ENCODE data around the gene SLF2.
"Not testable (repeated sequence)": the region's sequence is repeated elsewhere in the genome, so short reads cannot be mapped to it uniquely, and the experiment has no call there.

SLF2 gene

DNA sequence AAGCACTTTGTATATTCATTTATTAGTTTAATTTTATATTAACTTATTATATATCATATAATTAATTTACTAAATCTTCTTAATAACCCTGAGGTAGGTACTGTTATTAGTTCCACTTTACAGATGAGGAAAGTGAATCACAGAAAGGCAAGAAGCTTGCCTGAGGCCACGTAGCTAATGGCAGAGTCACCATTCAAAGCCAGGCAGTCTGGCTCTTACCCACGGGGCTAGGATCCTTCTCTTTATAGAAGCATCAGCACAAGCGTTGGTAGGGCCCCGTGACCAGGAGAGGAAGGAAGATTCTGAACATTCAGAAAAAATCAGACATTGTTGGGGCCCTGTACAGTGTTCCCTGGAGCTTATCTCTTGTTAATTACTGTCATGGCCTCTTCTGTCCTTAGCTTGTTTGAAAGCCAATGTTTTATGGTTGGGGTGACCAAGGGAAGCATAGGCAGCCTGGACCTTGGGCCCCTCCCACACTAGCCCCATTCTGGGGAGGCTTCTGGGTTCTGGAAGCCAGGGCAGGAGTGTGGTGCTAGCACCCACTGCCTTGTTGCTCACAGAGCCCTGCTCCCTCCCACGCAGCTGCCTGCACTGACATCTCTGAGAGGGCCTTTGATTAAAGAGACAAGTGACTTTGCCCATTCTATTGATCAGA lies 31.1 kb upstream of the SLF2 start:
- DNase-seq, result no peak

DNA sequence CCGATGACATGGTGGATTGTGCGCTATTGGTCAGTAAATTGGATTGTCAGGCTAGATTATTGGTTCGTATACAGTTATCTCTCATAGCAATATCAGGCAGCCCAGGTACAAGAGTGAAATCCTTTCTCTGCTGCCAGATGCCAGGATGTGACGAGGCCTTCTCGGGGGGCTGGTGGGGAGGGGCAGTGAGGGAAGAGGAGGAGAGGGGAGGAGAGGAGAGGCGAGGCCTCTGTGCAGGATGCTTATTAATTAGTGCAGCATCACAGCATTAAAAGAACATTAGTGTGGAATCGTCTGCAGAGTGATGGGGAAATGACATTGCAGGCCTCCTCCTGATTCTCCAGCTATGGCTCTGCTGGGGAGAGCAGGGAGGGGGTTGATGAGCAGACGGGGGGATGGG lies 30.5 kb upstream of the SLF2 start:
- no peak for DNase-seq

GRCh38 chr10:100882671-100883311 lies 30.0 kb upstream of the SLF2 start:
- DNase-seq, result no peak

DNA sequence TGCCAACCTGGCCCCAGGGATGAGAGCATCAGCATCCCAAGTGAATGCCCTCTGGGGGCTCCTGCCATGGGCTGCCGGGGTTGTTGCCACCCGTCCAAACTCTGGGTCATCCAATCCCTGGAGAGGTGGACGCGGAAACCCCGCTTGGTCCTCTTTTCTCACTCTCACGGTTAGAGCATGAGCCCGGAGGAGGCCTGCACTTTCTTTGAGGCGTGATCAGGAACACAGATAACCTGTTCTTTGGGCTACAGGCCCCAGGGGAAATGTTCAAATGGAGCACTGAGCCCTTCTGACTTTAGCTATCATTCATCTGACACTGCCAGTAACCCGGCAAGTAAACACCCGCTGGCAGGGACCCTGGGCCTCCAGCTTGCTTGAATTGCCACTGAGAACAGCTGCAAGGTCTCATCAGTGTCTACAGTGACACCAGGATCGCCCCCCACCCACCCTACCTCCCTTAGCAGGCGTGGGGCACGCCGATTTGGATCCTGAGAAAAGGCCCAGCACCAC lies 29.4 kb upstream of the SLF2 start:
- DNase-seq, result no peak

GRCh38 chr10:100885611-100886010 lies 27.2 kb upstream of the SLF2 start:
- not testable (repeated sequence) for DNase-seq

DNA sequence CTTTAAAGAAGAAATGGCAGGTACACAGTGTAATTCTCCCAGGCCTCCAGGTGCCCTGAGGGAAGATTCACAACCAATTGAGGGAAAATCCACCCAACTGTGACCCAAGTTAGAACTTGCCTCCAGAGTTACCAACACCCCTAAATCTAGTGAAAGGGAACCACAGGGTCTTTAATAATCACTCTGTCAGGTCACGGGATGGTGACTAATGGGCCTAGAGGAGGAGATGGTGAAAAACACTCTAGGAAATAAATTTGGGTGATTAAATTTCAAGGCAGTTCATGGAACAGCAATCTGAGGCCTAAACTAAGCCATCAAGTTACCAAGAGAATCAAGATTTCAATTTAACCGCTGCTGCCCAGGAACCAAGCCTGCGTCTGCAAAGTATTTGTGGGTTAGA lies 26.7 kb upstream of the SLF2 start:
- no peak for DNase-seq

DNA sequence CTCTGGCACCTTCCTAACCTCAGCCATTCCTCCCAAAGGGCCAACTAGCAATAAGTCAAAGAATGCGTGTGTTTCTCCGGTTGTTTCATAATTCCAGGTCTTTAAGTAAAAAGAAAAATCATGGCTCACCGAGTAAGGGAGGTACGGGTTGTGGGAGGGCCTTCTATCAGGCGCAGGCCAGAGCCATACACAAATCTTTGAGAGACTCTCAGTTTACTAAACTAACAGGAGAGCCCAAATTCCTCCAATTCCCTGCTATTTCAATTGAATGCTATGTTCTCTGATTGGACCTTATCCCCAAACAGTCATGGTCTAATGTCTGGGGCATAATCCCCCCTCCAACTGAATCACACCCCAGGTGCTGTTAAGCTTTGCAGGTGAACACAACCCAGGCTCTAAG lies 26.2 kb upstream of the SLF2 start:
- no peak for DNase-seq

DNA sequence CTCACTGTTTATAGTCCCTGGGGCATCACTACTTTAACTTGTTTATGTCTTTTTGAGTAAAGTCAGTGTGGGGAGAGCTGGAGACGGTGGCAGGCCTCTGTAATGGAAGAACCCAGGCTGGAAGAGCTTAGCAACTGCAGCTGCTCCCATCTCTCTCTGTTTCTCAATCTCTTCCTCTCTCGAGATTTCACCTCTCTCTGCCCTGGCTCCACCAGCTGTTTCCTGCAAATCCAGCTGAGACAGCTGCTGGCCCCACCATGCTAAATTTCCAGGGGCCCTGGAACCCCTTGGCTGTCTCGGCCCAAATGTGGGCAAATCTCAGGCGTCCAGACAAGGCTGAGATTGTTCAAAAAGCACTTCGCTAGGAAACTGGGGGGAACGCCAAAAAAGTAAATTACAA lies 25.8 kb upstream of the SLF2 start:
- no peak for DNase-seq

DNA sequence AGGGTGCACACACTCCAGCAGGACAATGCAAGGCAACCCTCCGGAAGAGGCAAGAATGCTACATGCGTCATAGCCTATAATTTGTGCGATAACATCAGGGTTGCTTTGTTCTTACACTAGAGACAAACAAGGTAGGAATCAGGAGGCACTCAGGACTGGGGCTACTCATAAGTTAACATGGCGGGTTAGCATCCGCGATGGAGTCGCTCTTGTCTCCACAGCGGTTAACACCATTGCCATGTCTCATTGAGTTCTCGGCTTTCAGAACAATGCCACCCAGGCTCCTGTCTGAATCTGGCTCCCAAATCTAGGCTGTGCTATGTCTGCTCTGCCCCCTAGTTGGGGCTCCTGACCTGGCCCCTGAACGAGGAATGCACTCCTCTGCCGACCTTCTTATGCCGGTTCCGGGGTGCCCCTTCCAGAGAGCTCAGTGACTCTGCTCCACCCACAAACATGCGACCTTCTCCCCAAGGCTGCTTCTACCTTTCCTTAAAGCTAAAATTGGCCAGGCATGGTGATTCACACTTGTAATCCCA lies 24.9 kb upstream of the SLF2 start:
- no peak for DNase-seq

DNA sequence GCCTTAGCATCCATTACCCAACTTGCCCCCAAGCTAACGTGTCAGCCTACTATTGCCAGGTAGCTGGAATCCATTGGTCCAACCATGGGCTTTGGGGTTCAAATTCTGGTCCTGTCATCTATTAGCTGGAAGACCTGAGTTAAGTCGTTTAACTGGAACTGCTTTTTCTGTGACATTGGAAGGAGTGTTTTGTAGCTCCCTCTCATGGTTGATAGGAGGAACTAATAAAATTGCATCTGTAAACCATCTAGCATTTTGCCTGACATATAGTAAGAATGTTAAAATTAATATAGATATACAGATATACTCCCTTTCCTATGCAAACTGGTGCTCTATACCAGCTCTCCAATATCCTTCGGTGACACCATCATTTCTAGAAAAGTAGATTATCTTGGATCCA lies 23.8 kb upstream of the SLF2 start:
- DNase-seq, result no peak

GRCh38 chr10:100889546-100889945 lies 23.2 kb upstream of the SLF2 start:
- no peak for DNase-seq

- DNase-seq, result no peak
Observed at GRCh38 chr10:100890141-100890672, 22.6 kb upstream of the SLF2 start.

- DNase-seq, result no peak
Observed at GRCh38 chr10:100890673-100891317, 22.0 kb upstream of the SLF2 start.

DNA sequence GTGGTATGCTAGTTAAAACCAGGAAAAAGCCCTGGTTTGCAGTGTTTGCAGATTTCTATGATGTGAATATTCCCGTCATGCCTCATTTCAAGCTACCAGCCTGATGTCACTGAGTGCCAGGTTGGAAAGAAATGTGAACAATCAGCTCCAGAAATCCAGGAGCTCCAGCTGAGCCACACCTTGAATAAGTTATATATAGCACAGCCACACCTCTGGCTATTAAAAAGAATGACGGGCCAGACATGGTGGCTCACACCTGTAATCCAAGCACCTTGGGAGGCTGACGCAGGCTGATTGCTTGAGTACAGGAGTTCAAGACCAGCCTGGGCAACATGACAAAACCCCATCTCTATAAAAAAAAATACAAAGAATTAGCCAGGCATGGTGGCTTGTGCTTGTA lies 18.7 kb upstream of the SLF2 start:
- DNase-seq, result no peak

GRCh38 chr10:100894589-100895294 lies 18.0 kb upstream of the SLF2 start:
- no peak for DNase-seq

GRCh38 chr10:100895346-100895745 lies 17.4 kb upstream of the SLF2 start:
- DNase-seq, result no peak

GRCh38 chr10:100895896-100896295 lies 16.9 kb upstream of the SLF2 start:
- no peak for DNase-seq

GRCh38 chr10:100896876-100897461 lies 15.8 kb upstream of the SLF2 start:
- DNase-seq, result no peak

DNA sequence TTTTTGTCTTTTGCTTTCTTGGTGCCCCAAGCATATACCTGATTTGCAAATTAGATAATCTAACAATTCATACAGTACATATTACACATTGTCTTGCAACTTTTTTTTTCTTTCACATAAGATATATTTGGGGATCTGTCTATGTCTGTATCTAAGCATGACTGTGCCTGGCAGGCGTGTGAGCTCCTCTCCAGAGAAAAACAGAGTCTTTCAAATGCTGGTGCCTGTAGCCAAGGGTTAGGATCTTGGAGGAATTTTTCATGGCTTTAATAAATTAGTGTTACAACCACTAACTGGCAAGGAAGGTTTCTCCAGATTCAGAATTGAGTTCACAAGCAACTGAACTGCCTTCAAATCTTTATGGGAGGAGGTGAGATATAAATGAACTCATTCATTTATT lies 14.8 kb upstream of the SLF2 start:
- no peak for DNase-seq

DNA sequence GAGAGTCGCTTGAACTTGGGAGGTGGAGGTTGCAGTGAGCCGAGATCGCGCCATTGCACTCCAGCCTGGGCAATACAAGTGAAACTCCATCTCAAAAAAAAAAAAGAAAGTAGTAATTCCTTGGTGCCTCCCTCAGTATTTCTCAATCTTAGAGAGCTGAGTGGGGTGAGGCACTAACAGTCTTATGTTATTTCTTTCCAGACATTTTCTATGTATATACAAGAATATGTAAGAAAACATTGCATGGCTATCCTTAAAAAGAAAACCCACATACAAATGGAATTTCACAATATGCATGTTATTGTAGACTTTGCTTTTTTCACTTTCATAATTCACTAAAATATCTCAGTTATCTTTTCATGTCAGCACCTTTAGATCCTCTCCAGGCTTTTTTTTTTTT lies 13.6 kb upstream of the SLF2 start:
- DNase-seq, result no peak

- DNase-seq, result no peak
Observed at GRCh38 chr10:100901051-100901450, 11.7 kb upstream of the SLF2 start.

- DNase-seq, result no peak
Observed at GRCh38 chr10:100902622-100903021, 10.1 kb upstream of the SLF2 start.

DNA sequence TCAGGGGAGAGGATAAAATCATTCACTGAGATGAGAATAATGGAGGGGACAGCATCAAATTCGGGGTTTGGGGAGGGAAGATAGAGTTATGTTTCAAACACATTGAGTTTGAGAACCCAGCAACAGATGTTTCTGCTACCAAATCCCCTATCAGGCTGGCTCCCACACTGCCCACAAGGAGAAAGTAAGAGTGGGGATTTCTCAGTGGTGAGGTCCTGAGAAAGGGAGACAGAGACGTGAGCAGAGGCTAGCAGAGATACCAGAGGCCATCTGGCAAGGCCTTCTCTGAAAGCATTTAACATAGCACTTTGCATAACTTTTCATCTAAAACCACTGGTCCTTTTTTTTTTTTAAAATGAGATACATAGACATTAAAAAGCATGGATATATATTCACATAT lies 7.8 kb upstream of the SLF2 start:
- no peak for DNase-seq
